ENCODE results near the gene ARHGAP27.

The ARHGAP27 gene

GRCh38 chr17:45394564-45394912 is 38.1 kb downstream of the ARHGAP27 start:
- WGBS, 2 donors (ENCODE audit: extremely low coverage in 2 of 2, insufficient read length in 2 of 2, insufficient replicate concordance in 1 of 2) = no CpG with 5 or more reads among the region's 4 CpGs
- Histone ChIP-seq H3K9ac (ENCODE audit: low read depth, low read length, poor library complexity) (peak overlapping the region; percentile 65), H2BK5ac (ENCODE audit: low read length) (no peak overlapping the region)

GRCh38 chr17:45394091-45394490 is 38.6 kb downstream of the ARHGAP27 start:
- Histone ChIP-seq H3K18ac (ENCODE audit: low read length) (no peak overlapping the region), H4K91ac (ENCODE audit: low read depth, low read length, poor library complexity) (no peak overlapping the region), H3K27ac (replicated peaks; ENCODE audit: low read length) (no peak overlapping the region), H2BK120ac (ENCODE audit: low read depth, low read length) (no peak overlapping the region), H3K79me1 (ENCODE audit: low read depth, low read length) (no peaks in the 10 kb centered on the region), H2BK12ac (ENCODE audit: low read length) (no peak overlapping the region), H3K14ac (ENCODE audit: low read length) (no peak overlapping the region), H3K9me3 (replicated peaks in 1 of 2; ENCODE audit: control insufficient read depth in 2 of 2, insufficient read depth in 1 of 2, low read depth in 1 of 2, low read length in 2 of 2) (peaks cover 1 to 4% of the 10 kb centered on the region in 2 donors), H2AFZ (ENCODE audit: low read length) (no peak overlapping the region), H3K9ac (ENCODE audit: low read depth, low read length, poor library complexity) (no peak overlapping the region), H3K27me3 (ENCODE audit: control insufficient read depth in 3 of 3, insufficient read depth in 3 of 3, low read depth in 1 of 3, low read length in 3 of 3) (peaks cover 0 to 16% (median 0%) of the 10 kb centered on the region in 3 experiments), H2BK15ac (ENCODE audit: low read length) (no peak overlapping the region), H2BK5ac (ENCODE audit: low read length) (no peak overlapping the region), H3K4me2 (ENCODE audit: insufficient read depth, low read length, poor library complexity, severe bottlenecking) (no peak overlapping the region), H2AK5ac (ENCODE audit: low read depth, low read length) (peak overlapping the region; percentile 36), H3K23ac (ENCODE audit: low read depth, low read length, poor library complexity) (peak overlapping the region; percentile 25), H3K4me3 (ENCODE audit: low read length in 2 of 2) (no peak overlapping the region), H3K36me3 (replicated peaks in 1 of 2; ENCODE audit: control insufficient read depth in 2 of 2, insufficient read depth in 2 of 2, low read length in 2 of 2) (no peaks in the 10 kb centered on the region), H3K4me1 (ENCODE audit: control insufficient read depth in 2 of 2, insufficient read depth in 1 of 2, low read depth in 1 of 2, low read length in 2 of 2) (peaks cover 0 to 9% of the 10 kb centered on the region in 2 donors), H3K4ac (ENCODE audit: low read length) (no peak overlapping the region), H4K8ac (ENCODE audit: low read depth, low read length) (no peak overlapping the region)
- no peak for DNase-seq (ENCODE audit: low spot score)
- WGBS, 2 donors (ENCODE audit: extremely low coverage in 2 of 2, insufficient read length in 2 of 2, insufficient replicate concordance in 1 of 2) = no CpG with 5 or more reads among the region's 6 CpGs

More at GRCh38 chr17:45394564-45394912, 38.1 kb downstream of the ARHGAP27 start:
- Histone ChIP-seq H4K91ac (ENCODE audit: low read depth, low read length, poor library complexity) (no peak overlapping the region), H3K79me1 (ENCODE audit: low read depth, low read length) (no peaks in the 10 kb centered on the region), H3K9me3 (replicated peaks in 1 of 2; ENCODE audit: control insufficient read depth in 2 of 2, insufficient read depth in 1 of 2, low read depth in 1 of 2, low read length in 2 of 2) (peaks cover 1 to 4% of the 10 kb centered on the region in 2 donors), H3K27me3 (ENCODE audit: control insufficient read depth in 3 of 3, insufficient read depth in 3 of 3, low read depth in 1 of 3, low read length in 3 of 3) (peaks cover 0 to 12% (median 0%) of the 10 kb centered on the region in 3 experiments), H3K4me2 (ENCODE audit: insufficient read depth, low read length, poor library complexity, severe bottlenecking) (no peak overlapping the region), H3K14ac (ENCODE audit: low read length) (peak overlapping the region; percentile 10), H3K36me3 (replicated peaks in 1 of 2; ENCODE audit: control insufficient read depth in 2 of 2, insufficient read depth in 2 of 2, low read length in 2 of 2) (no peaks in the 10 kb centered on the region), H2AFZ (ENCODE audit: low read length) (peak overlapping the region; percentile 85), H3K18ac (ENCODE audit: low read length) (peak overlapping the region; percentile 84), H3K4ac (ENCODE audit: low read length) (peak overlapping the region; percentile 79), H2BK120ac (ENCODE audit: low read depth, low read length) (no peak overlapping the region), H2BK15ac (ENCODE audit: low read length) (peak overlapping the region; percentile 64), H3K27ac (replicated peaks; ENCODE audit: low read length) (no peak overlapping the region), H4K8ac (ENCODE audit: low read depth, low read length) (peak overlapping the region; percentile 89), H3K4me3 (ENCODE audit: low read length in 2 of 2) (no peak overlapping the region), H3K23ac (ENCODE audit: low read depth, low read length, poor library complexity) (no peak overlapping the region), H2AK5ac (ENCODE audit: low read depth, low read length) (peak overlapping the region; percentile 36), H3K4me1 (ENCODE audit: control insufficient read depth in 2 of 2, insufficient read depth in 1 of 2, low read depth in 1 of 2, low read length in 2 of 2) (peaks cover 0 to 6% of the 10 kb centered on the region in 2 donors), H2BK12ac (ENCODE audit: low read length) (peak overlapping the region; percentile 97)
- DNase-seq (ENCODE audit: low spot score) = no peak

GRCh38 chr17:45393411-45393810 is 39.3 kb downstream of the ARHGAP27 start:
- peaks cover 0 to 12% of the 10 kb centered on the region in 2 donors for H3K4me1 ChIP-seq (ENCODE audit: control insufficient read depth in 2 of 2, insufficient read depth in 1 of 2, low read depth in 1 of 2, low read length in 2 of 2)
- H3K4ac ChIP-seq (ENCODE audit: low read length) = no peak overlapping the region
- H3K14ac ChIP-seq (ENCODE audit: low read length) = no peak overlapping the region
- no peak for DNase-seq (ENCODE audit: low spot score)
- H3K36me3 ChIP-seq (replicated peaks in 1 of 2; ENCODE audit: control insufficient read depth in 2 of 2, insufficient read depth in 2 of 2, low read length in 2 of 2) = no peaks in the 10 kb centered on the region
- H3K27me3 ChIP-seq (ENCODE audit: control insufficient read depth in 3 of 3, insufficient read depth in 3 of 3, low read depth in 1 of 3, low read length in 3 of 3) = peaks cover 0 to 18% (median 0%) of the 10 kb centered on the region in 3 experiments
- H2BK120ac ChIP-seq (ENCODE audit: low read depth, low read length) = no peak overlapping the region
- H3K23ac ChIP-seq (ENCODE audit: low read depth, low read length, poor library complexity) = no peak overlapping the region
- no peak overlapping the region for H2BK12ac ChIP-seq (ENCODE audit: low read length)
- no peak overlapping the region for H2BK15ac ChIP-seq (ENCODE audit: low read length)
- no peaks in the 10 kb centered on the region for H3K79me1 ChIP-seq (ENCODE audit: low read depth, low read length)
- no peak overlapping the region for H3K4me3 ChIP-seq (ENCODE audit: low read length in 2 of 2)
- H4K91ac ChIP-seq (ENCODE audit: low read depth, low read length, poor library complexity) = no peak overlapping the region
- H3K9ac ChIP-seq (ENCODE audit: low read depth, low read length, poor library complexity) = no peak overlapping the region
- H4K8ac ChIP-seq (ENCODE audit: low read depth, low read length) = no peak overlapping the region
- no peak overlapping the region for H2BK5ac ChIP-seq (ENCODE audit: low read length)
- no peak overlapping the region for H2AFZ ChIP-seq (ENCODE audit: low read length)
- no peak overlapping the region for H3K18ac ChIP-seq (ENCODE audit: low read length)
- H2AK5ac ChIP-seq (ENCODE audit: low read depth, low read length) = no peak overlapping the region
- peaks cover 1 to 4% of the 10 kb centered on the region in 2 donors for H3K9me3 ChIP-seq (replicated peaks in 1 of 2; ENCODE audit: control insufficient read depth in 2 of 2, insufficient read depth in 1 of 2, low read depth in 1 of 2, low read length in 2 of 2)
- H3K4me2 ChIP-seq (ENCODE audit: insufficient read depth, low read length, poor library complexity, severe bottlenecking) = no peak overlapping the region
- H3K27ac ChIP-seq (replicated peaks; ENCODE audit: low read length) = no peak overlapping the region
- WGBS, 2 donors (ENCODE audit: extremely low coverage in 2 of 2, insufficient read length in 2 of 2, insufficient replicate concordance in 1 of 2) = no CpG with 5 or more reads among the region's 5 CpGs

GRCh38 chr17:45391918-45392317 is 40.8 kb downstream of the ARHGAP27 start:
- H2AK5ac ChIP-seq (ENCODE audit: low read depth, low read length) = no peak overlapping the region
- no peak overlapping the region for H2BK120ac ChIP-seq (ENCODE audit: low read depth, low read length)
- H3K18ac ChIP-seq (ENCODE audit: low read length) = no peak overlapping the region
- no peak overlapping the region for H2BK12ac ChIP-seq (ENCODE audit: low read length)
- no peak overlapping the region for H3K4me2 ChIP-seq (ENCODE audit: insufficient read depth, low read length, poor library complexity, severe bottlenecking)
- no peaks in the 10 kb centered on the region for H3K79me1 ChIP-seq (ENCODE audit: low read depth, low read length)
- DNase-seq (ENCODE audit: low spot score) = no peak
- no peak overlapping the region for H4K8ac ChIP-seq (ENCODE audit: low read depth, low read length)
- no peak overlapping the region for H3K4ac ChIP-seq (ENCODE audit: low read length)
- peak overlapping the region; percentile 3 for H3K23ac ChIP-seq (ENCODE audit: low read depth, low read length, poor library complexity)
- no peak overlapping the region for H2BK15ac ChIP-seq (ENCODE audit: low read length)
- H3K9ac ChIP-seq (ENCODE audit: low read depth, low read length, poor library complexity) = no peak overlapping the region
- no peaks in the 10 kb centered on the region for H3K36me3 ChIP-seq (replicated peaks in 1 of 2; ENCODE audit: control insufficient read depth in 2 of 2, insufficient read depth in 2 of 2, low read length in 2 of 2)
- H3K14ac ChIP-seq (ENCODE audit: low read length) = no peak overlapping the region
- H2BK5ac ChIP-seq (ENCODE audit: low read length) = no peak overlapping the region
- H2AFZ ChIP-seq (ENCODE audit: low read length) = no peak overlapping the region
- H3K27ac ChIP-seq (replicated peaks; ENCODE audit: low read length) = no peak overlapping the region
- H3K9me3 ChIP-seq (replicated peaks in 1 of 2; ENCODE audit: control insufficient read depth in 2 of 2, insufficient read depth in 1 of 2, low read depth in 1 of 2, low read length in 2 of 2) = peaks cover 1 to 2% of the 10 kb centered on the region in 2 donors
- H3K4me3 ChIP-seq (ENCODE audit: low read length in 2 of 2) = no peak overlapping the region
- WGBS, 2 donors (ENCODE audit: extremely low coverage in 2 of 2, insufficient read length in 2 of 2, insufficient replicate concordance in 1 of 2) = no CpG with 5 or more reads among the region's 2 CpGs
- no peak overlapping the region for H4K91ac ChIP-seq (ENCODE audit: low read depth, low read length, poor library complexity)
- peaks cover 0 to 29% (median 0%) of the 10 kb centered on the region in 3 experiments for H3K27me3 ChIP-seq (ENCODE audit: control insufficient read depth in 3 of 3, insufficient read depth in 3 of 3, low read depth in 1 of 3, low read length in 3 of 3)
- H3K4me1 ChIP-seq (ENCODE audit: control insufficient read depth in 2 of 2, insufficient read depth in 1 of 2, low read depth in 1 of 2, low read length in 2 of 2) = peaks cover 0 to 10% of the 10 kb centered on the region in 2 donors

Data from neuronal stem cell (in vitro differentiated cells).